Fibroblast of skin of scalp (primary cell): ENCODE results near the gene B4GALT5.
"Not testable (repeated sequence)": the region's sequence is repeated elsewhere in the genome, so short reads cannot be mapped to it uniquely, and the experiment has no call there.

Experiments used
- DNase-seq: peaks from one replicate; pipeline ENCODE4 v3.0.0-alpha.2; 2013

Gene B4GALT5

DNA sequence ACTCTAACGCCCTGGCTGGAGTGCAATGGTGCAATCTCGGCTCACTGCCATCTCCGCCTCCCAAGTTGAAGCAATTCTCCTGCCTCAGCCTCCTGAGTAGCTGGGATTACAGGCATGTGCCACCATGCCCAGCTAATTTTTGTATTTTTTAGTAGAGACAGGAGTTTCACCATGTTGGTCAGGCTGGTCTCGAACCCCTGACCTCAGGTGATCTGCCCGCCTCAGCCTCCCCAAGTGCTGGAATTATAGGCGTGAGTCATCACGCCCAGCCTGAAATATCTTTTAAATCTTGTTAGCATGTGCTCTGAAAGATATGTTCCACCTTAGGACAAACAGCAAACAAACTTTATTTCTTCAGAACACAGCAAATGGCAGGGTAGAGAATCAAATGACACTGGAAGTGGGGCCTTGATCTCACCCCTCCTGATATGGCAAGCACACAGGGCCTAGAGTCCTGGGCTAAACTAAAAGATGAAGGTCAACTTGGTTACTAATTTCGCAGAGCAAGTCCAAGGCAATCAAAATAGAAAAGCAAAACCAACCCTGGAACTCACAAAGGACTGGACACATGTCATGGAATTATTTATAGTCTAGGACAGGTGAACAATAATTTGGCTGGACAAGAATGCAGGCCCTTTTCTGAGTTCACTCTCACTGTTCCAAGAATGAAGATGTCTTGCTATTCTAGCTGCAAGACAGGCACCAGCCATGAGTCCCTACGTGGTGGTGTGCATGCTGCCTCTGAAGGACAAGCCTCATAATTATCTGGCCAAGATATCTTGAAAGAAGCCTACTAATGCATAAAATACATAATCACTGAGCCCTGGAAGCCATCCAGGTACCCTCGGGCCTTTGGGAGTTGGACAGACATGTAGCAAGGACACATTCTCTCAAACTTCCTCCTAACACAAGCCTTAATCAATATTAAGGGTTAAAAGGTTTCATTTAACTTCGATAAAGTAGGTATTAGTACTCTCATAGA, 35.6 kb downstream of the B4GALT5 start:
- DNase-seq, result no peak

DNA sequence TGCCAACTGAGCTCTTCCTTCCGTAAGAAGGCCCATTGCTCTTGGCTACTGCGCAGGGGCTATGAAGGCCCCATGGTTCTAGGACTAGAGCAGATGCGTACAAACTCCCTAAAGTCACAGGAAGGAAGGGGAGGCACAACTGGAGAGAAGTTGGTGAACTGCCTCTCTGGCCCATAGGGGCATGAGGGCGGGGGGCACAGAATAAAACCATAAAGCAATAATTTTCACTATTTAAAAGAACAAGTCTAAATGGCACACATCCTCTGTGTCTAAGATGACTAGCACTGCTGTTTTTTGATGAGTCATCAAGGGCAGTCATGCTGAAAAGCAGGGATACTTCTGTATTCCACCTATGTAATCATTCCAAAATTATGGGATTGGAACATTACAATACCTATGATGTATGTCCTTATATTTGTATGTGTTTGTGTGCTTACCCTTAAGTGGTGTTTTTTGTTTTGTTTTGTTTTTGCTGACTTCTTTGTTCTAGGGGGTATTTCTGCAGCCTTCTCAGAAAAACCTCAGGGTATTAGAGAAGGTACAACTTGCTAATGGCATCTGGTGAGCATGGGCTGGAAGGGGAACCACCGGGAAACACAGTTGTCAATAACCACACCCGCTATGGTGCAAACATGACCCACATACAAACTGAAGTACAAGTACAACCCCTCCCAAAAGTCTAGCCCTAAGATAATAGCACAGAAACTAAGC, 36.9 kb downstream of the B4GALT5 start:
- peak; percentile 50 for DNase-seq

DNA sequence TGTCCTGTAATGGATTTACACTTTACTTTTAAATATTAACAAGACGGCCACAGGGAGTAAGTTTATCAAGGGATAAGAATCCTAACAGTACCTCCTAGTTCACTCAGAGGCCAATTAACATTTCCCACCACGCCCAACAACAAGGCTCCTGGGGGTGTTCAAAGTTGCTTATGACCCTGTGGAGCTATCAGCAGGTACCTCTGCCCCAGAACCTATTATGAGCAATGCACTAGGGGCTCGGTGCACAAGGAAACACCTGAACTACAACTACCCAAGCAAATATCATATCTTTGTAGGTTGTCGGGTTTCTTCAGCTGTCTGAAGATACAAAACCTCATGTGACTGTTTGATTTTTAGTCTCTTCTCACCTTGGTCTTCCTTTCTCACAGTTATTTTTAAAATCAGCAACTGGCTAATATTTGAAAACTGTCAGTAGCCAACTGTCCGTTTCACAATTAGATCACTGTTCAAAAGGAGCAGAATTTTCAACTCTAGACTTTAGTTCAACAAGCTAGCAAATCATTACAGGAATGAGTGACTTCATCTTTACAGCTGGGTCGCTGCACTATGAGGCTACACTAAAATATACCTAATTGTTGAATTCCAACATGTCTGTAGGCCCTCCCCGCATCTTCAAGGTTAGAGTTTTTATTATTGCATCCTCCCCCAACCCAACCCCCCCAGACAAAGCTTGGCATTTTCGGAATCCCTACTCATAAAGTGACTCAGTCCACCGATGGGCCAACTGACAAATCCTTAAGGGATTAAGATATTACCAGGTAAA, 38.1 kb downstream of the B4GALT5 start:
- no peak for DNase-seq

GRCh38 chr20:49674383-49675352, 39.0 kb downstream of the B4GALT5 start:
- DNase-seq, result peak; percentile 47

GRCh38 chr20:49672096-49672664, 41.5 kb downstream of the B4GALT5 start:
- no peak for DNase-seq

DNA sequence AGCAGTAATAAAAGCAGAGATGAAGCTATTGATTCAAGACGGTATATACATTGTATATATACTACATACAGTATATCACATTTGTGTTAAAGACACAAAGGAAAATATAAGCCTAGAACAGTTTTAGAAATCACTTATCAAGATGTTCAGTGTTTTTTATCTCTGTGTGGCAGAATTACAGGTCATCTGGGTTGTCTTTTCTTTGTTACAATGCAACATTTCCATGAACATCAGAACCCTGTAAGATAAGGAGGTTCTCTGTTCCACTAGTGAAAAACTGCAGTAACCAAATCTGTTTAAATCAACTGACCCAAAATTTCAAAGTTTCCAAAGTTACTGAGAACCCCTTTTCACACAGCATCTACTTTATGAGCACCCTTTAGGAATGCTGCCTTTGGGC, 42.2 kb downstream of the B4GALT5 start:
- no peak for DNase-seq

DNA sequence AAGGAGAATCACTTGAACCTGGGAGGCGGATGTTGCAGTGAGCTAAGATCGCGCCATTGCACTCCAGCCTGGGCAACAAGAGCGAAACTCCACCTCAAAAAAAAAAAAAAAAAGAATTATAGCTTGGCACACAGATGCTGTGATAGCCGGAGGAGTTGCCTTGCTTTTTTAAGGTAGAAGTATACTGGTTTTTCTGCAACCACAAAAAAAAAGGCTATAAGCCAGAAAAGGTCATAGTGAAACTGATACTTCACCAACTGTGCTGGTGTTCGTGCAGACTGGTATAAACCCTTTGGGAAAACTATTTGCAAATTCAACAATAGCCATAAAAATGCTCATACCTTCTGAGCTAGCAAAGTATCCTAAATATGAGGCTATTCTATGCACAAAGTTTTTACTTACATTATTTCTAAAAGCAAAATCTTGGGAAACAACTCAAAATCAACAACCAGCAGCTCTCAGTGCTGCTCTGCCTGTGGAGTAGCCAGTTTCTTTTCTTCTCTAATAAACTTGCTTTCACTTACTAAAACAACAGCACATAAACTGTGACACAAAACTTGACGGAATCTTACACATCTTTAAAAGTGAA, 44.0 kb downstream of the B4GALT5 start:
- no peak for DNase-seq

DNA sequence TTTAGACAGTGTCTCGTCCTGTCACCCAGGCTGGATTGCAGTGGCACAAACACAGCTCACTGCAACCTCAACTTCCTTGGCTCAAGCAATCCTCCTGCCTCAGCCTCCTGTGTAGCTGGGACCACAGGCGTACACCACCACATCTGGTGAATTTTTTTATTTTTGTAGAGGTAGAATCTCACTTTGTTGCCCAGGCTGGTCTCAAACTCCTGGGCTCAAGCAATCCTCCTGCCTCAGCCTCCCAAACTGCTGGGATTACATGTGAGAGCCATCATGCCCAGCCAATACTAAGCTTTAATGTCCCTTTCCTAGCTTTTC, 44.8 kb downstream of the B4GALT5 start:
- not testable (repeated sequence) for DNase-seq

GRCh38 chr20:49668181-49668877, 45.3 kb downstream of the B4GALT5 start:
- no peak for DNase-seq

GRCh38 chr20:49666911-49667310, 46.8 kb downstream of the B4GALT5 start:
- no peak for DNase-seq

GRCh38 chr20:49665796-49666195, 47.9 kb downstream of the B4GALT5 start:
- no peak for DNase-seq

DNA sequence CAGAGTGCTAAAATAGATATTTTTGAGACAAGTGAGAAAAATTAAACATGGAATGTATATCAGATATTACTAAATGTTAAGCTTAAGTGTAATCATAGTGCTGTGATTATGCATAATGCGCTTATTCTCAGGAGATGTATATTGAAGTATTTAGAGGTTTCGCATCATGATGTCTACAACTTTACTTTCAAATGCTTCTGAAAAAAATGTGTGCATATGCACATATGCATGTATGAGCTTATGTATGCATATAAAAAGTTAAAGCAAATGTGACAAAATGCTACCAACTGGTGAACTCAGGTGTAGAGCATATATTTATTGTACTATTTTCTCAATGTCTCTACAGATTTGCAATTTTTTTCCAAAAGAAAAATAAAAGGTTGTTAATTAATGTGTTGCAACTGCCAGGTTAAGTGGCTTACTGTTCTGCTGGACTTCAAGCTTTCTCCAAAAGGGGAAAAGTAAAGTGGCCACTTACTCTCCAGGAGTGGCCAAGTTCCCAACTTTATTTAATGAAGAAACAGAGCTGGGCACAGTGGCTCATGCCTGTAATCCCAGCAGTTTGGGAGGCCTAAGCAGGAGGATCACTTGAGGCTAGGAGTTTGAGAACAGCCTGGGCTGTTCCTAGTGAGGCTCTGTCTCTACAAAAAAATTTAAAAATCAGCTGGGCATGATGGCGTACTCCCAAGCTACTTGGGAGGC, 48.9 kb downstream of the B4GALT5 start:
- DNase-seq, result no peak

DNA sequence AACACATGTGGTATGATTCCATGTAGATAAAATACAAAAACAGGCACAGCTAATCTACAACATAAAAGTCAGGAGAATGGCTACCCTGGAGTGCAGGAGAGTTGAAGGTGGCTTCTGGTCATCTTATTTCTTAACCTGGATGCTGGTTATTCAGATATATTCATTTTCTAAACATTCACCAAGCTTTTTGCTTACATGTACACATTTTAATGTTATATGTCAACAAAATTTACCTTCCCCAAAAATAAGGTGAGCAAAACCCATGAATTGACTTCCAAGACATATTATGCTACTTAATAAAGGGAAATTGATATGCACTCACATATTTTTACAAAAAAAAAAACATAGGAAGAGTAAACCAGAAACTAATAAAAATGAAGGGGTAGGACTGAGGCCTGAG, 50.6 kb downstream of the B4GALT5 start:
- no peak for DNase-seq

- no peak for DNase-seq
These were observed 51.9 kb downstream of the B4GALT5 start for GRCh38 chr20:49661560-49662329.

GRCh38 chr20:49660912-49661311, 52.8 kb downstream of the B4GALT5 start:
- DNase-seq, result no peak

GRCh38 chr20:49659056-49659455, 54.6 kb downstream of the B4GALT5 start:
- no peak for DNase-seq

GRCh38 chr20:49658508-49658907, 55.2 kb downstream of the B4GALT5 start:
- no peak for DNase-seq

GRCh38 chr20:49657118-49657901, 56.4 kb downstream of the B4GALT5 start:
- peak; percentile 36 for DNase-seq
